Stimulated activated CD4-positive, alpha-beta T cell treated with anti-CD3 and anti-CD28 coated beads, TNF-alpha, amount 100 ng/mL, for 4 hours (primary cell): ENCODE results near the gene KHDRBS1.
"Not testable (repeated sequence)": the region's sequence is repeated elsewhere in the genome, so short reads cannot be mapped to it uniquely, and the experiment has no call there.

Experiments
- DNase-seq, 3 experiments: peaks; one replicate each; pipeline ENCODE4 v3.0.0-alpha.2; 2020; ENCODE audit warnings: low read depth in 3 of 3

The KHDRBS1 gene, protein sequence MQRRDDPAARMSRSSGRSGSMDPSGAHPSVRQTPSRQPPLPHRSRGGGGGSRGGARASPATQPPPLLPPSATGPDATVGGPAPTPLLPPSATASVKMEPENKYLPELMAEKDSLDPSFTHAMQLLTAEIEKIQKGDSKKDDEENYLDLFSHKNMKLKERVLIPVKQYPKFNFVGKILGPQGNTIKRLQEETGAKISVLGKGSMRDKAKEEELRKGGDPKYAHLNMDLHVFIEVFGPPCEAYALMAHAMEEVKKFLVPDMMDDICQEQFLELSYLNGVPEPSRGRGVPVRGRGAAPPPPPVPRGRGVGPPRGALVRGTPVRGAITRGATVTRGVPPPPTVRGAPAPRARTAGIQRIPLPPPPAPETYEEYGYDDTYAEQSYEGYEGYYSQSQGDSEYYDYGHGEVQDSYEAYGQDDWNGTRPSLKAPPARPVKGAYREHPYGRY

DNA sequence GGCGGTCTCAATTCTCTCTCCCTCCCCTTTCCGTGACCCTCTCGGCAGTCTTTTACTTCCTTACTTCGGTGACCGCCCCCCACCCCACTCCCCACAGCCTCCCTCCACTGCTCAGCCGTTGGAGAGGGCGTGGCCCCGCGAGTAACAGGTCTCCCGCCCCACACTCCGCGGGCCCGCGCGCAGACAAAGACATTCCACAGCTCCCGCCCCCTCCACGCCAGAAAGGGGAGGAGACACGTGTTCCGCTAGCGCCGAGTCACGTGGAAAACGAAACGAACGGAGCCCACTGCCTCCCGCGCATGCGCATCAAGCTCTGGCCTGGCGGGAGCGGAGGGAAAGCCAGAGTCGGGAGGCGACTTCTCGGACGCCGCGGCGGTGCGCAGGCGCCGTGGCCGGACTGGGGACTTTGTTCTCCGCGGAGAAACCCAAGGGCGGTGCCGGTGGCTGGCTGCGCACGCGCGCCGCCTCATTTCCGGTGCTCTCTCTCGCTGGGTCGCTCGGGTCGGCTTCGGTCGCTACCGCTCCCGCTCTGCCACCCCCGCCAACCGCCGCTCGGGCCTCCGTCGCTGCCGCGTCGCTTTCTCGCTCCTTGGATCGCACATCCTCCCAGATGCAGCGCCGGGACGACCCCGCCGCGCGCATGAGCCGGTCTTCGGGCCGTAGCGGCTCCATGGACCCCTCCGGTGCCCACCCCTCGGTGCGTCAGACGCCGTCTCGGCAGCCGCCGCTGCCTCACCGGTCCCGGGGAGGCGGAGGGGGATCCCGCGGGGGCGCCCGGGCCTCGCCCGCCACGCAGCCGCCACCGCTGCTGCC, at the start of gene KHDRBS1:
Gene KHDRBS1 (plus strand): TSS at position 483 of the 813 bp plus-strand sequence. CDS start 128 bp downstream, at position 611.
- peak; percentile 95 to 97 (median 97) for DNase-seq

DNA sequence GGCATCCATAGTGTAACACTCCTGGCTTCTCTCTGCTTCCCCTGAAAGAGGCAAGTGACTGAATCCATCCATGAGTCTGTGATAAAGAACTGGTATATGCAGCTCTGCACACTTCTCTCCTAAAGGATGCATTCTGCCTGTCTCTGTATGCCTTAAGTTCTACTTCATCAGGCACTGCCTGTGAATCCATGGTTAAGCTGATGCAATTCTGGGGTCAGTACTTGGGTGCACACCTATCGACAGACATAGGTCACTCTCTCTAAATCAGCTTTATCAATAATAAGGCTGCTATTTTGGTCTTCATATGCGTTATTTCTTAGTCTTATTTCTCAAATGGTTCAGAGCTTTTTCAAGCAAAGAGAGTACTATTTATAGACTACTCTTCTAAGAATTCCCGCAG, 42.8 kb upstream of the KHDRBS1 start:
- DNase-seq = no peak

DNA sequence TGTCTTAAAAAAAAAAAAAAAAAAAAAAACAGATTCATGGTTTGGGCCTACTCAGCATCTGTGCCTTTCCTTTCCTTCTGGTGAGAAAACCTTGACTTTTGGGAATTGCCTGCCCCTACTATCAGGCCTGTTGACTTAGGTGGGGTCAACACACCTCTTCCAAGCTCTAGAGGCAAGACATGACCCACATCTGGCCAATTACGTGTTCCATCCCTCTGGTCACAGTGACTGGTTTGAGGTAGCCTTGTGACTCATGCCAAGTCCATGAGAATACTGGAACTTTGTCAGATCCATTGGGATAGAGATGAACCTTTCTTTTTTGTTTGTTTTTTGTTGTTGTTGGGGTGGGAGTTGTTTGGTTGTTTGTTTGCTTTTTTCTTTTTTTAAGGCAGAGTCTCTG, 37.3 kb upstream of the KHDRBS1 start:
- no peak for DNase-seq

DNA sequence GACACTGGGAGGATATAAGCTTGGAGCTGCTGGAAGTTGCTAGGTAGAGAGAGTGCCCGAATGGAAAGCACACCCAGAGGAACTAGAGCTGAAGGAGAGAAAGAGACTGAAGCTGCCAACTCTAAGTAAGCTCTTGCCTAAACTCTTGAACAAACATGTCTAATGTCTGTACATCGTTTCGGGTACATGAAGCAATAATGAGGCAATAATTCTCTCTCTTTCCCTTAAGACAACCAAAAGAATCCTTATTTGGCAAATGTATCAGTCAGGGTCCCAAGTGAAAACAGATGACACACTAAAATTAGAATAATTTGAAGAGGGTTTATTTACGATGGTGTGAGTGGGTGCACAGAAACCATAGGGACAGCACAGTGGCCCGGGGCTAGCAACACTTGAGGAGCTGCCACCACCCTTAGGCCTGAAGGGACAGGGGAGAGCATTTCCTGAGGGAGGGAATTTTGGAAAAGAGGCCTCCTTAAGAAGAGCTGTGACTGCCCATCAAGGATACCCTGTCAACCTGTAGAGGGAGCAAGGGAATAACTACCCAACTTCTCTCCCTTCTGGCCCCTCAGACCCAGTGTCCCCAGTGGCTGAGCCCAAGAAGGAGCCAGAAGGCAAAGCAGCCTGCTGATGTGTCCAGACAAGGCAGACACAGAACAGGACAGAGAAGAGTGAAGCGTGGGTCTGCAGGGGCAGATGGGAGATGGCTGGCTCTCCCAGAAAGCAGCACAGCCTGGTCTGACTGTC, 36.1 kb upstream of the KHDRBS1 start:
- no peak for DNase-seq

DNA sequence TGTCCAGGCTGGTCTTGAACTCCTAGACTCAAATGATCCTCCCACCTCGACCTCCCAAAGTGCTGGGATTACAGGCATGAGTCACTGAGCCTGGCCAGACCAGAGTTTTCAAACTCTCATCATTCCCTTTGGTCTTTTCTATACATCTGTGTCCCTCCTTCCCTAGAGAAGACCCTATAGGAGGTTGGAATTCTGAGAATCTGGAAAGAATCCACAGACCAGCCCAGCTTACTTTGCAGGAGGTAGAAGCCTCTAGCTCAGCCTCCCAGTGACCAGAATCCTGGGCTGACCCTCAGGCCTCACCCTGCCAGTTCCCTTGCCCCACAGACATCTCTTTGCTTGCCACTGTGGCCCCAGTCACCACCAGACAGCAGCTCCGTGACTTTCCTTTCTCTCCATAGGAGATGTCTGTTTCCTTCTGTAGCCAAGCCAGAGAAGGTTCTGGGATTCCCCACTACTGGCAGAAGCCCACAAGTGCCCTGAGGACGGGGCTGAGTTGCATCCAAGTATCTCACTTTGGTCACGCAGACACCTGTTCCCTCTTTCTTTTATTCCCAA, 34.7 kb upstream of the KHDRBS1 start:
- no peak for DNase-seq

DNA sequence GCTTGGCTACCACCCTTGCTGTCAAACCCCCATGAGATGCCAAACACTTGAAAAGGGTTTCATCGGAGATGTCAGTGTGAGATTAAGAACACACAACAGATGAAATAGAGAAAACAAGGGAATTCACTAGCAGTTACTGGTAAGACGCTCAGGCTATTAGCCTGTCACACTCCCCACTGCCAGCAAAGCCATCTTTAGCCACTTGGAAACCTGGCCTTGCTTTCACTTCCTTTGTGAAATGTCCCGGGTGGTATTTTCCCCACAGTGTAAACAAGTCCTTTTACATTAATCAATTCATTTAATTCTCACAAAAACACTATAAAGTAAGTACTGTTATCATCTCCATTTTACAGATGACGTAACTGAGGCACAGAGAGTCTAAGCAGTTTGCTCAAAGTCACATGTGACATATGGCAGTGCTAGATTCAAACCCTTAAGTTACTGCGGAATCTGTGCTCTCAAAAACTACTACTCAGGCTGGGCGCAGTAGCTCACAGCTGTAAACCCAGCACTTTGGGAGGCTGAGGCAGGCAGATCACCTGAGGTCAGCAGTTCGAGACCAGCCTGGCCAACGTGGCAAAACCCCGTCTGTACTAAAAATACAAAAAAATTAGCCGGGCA, 32.7 kb upstream of the KHDRBS1 start:
- DNase-seq = no peak

DNA sequence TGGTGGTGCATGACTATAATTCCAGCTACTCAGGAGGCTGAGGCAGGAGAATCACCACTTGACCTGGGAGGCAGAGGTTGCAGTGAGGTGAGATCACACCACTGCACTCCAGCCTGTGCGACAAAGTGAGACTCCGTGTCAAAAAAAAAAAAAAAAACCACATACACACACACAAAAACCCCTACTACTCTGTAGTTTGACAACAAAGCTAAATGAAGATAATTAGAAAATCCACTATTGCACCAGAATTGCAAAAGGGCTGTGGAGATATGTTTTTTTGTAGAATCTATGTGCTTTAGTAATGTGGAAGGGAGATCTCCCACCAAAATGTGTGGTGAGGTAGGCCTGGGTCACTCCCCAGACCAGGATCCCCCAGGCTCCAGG, 32.2 kb upstream of the KHDRBS1 start:
- no peak for DNase-seq

DNA sequence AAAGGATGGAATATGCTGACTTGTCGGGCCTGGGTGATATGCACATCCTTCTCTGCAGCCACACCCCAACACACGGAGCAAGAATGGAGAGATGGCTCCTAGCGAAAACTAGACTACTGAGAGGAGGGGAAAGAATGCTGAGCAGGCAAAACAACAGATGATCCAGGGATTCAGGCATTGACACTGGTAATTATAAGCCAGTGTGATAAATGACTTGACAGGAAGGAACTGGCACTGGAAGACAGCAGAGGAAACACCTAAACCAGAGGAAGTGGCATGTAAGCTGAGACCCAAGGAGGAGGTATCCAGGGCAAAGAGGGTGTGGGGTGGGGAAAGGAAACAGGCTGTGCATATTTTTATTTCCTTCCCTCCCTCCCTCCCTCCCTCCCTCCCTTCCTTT, 31.7 kb upstream of the KHDRBS1 start:
- DNase-seq = no peak

DNA sequence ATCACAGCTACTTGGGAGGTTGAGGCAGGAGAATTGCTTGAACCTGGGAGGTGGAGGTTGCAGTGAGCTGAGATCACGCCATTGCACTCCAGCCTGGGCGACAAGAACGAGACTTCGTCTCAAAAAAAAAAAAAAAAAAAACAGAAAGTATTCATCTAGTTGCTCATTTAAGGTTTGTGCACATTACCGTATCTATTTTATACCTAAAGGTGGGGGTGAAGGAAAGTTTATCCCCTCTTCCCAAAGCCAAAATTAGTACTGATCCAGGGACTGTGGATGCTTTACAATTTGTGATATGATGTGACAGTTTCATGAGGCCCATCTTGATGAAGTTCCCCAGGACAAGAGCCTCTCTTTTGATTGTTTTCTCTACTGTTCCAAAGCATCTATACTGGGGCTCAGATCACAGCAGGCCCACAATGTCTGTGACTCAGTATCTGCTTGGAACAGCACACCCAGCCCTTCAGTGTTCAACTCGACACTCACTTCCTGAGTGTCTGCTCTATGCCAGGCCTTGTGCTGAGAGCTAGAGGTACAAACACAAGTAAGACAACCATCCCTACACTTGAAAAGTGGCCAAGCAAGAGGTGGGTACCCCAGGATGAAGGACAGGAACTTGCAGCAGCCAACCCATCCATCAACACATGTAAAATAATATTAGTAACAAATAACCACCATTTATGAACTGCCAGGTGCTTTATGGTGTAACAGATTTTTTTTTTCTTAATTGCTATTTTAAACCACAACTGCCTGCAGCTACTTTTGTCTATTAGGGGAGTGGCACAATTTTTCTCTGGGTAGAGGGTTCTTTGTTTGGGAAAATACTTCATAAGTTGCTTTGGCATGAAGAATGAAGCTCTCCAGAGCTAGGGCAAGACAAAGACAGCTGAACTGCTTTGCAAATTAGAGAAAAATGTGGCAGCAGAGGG, 29.0 kb upstream of the KHDRBS1 start:
- DNase-seq = peak in 2 of 3 experiments; percentile 18 to 30

DNA sequence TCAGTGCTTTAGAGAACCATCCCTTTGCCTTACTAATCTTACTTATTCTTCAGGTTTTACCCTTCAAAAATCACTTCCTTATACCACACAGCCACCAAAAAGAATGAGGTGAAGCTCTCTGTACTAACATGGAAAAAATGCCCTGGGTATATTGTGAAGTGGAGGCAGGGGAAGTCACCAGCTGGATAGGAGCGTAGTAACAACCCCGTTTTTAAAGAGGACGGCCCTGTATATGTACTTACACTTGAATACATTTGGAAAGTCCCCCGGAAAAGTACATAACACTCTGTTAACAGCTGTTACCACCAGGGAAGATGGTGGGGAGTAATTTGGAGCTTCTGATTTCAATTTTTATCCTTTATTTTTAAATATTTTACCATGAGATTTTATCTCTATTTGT, 28.2 kb upstream of the KHDRBS1 start:
- no peak for DNase-seq

DNA sequence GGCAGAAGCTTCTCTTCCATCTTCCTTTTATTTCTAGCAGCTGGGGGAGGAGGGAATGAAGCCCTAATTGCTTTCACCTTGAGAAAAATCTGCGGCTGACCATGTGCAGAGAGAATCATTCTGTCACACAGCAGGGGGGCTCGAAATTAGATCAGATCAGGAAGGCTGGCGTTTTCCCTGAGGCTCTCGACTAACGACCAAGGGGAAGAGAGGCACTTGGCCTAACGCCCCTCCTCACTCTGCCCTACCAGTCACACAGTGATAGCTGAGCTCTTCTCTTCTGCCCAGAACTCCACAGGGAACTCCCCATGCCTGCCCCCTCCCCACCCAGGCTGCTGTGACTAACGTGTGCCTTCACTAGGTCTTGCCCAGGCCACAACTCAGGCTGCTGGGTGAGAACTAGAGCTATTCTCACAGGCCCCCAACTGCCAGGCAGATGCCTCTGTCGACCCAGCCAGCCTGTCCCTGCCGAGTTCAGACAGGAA, 26.5 kb upstream of the KHDRBS1 start:
- DNase-seq = no peak

DNA sequence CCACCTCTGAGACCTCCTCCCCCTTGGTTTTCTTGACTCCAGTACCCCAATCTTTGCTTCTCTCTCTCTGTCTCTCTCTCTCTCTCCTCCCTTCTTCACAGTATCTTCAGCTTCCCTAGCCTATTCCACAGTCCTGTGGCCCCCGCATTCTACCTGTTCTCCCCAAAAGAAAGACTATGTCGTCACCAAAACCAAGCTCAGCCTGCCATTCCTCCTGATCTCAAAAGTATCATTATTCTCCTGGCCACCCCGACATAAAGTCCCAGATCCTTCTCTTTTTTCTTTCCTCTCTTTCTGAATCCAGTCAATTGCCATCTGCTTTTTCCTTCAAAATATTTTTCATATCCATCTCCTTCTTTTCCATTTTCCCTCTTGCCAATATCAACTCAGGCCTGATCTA, 23.7 kb upstream of the KHDRBS1 start:
- DNase-seq = no peak

DNA sequence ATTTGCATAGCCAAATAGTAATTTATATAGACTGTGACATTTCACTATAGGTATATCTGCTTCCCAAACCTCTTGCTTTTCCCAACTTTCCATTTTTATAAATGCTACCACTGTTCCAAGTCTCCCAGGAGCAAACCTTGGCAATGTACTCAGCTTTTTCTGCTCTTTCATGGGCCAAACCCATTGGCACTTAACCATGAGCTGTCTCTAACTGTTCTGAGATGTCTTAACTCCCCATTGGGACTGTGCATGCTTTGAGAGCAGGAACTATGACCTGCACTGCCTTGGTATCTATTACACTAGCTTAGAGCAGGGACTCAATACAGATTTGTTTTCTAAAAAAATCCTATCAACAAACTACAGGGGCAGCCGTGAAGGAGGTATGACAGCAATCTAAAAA, 22.5 kb upstream of the KHDRBS1 start:
- DNase-seq = no peak

DNA sequence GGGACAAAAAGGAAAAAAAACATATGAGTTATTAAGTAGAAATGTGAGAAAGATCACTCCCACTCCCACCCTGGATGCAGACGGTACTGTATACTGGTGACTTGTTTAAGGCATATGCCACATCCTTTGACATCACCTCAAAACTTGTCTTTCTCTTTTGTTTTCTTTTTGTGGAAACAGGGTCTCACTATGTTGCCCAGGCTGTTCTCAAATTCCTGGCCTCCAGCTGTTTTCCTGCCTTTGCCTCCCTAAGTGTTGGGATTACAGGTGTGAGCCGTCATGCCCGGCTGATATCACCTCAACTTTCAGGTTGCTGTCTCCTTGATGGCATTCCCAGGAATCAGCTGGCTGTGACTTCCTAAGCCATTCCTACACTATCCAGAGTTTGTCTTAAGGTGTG, 18.4 kb upstream of the KHDRBS1 start:
- no peak for DNase-seq

DNA sequence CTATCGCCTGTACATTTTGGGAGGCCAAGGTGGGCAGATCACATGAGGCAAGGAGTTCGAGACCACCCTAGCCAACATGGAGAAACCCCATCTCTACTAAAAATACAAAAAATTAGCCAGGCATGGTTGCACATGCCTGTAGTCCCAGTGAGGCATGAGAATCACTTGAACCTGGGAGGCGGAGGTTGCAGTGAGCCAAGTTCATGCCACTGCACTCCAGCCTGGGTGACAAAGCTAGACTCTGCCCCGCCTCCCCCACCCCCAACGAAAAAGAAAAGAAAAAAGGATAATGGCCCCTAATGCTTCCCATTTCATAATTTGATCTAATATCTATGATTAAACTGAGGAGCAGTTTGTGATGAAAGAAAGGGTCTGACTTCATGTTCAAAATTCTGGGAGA, 17.5 kb upstream of the KHDRBS1 start:
- DNase-seq = not testable (repeated sequence)

DNA sequence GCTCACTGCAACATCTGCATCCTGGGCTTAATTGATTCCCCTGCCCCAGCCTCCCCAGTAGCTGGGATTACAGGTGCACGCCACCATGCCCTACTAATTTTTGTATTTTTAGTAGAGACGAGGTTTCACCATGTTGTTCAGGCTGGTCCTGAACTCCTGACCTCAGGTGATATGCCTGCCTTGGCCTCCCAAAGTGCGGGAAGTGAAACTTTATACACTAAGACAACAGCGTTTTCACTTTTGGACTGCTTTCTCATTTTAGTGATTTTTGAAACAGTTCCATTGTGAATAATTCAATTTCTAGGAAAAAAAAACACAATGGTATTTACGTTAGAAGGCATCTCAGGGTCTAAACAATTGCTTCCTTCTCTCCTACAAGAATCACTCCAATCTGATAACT, 11.8 kb upstream of the KHDRBS1 start:
- no peak for DNase-seq

DNA sequence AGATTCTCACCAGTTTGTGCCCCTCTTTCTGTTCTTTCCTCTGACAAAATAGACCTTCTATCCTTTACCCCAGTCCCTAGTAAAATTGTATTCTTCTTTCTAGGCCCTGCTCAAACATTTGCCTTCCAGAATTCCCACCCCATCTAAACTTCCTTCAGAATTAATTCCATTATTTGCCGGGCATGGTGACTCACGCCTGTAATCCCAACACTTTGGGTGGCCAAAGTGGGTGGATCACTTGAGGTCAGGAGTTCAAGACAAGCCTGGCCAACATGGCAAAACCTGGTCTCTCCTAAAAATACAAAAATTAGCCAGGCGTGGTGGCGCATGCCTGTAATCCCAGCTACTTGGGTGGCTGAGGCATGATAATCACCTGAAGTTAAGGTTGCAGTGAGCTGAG, 11.4 kb upstream of the KHDRBS1 start:
- DNase-seq = not testable (repeated sequence)

DNA sequence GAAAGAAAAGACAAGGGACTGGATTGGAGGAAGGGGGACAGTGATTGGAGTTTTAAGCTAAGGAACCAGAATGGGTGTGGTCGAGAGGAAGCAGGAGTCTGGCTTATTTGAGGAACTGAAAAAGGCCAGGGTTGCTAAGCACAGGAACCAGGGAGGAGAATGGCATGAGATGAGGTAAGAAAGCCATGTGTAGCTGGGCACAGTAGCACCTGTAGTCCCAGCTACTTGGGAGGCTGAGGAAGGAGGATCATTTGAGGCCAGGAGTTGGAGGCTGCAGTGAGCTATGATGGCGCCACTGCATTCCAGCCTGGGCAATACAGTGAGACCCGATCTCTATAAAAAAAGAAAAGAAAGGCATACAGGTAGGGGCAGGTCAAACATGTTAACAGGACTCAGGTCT, 8.1 kb upstream of the KHDRBS1 start:
- no peak for DNase-seq

DNA sequence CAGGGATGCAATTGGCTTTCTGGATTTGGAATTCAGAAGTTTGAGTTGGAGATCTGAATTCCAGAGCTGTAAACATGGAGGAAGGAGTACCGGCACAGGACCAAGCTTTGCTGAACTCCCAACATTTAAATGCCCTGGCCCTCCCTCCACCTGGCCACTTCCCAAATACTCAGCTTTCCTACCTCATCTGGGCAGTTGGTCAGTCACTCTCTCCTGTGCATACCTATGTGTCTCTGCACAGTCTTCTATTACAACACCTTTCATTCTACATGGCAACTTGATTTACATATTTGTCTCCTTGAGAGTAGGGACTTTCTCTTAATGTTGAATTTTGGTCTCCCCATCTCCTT, 6.1 kb upstream of the KHDRBS1 start:
- no peak for DNase-seq

DNA sequence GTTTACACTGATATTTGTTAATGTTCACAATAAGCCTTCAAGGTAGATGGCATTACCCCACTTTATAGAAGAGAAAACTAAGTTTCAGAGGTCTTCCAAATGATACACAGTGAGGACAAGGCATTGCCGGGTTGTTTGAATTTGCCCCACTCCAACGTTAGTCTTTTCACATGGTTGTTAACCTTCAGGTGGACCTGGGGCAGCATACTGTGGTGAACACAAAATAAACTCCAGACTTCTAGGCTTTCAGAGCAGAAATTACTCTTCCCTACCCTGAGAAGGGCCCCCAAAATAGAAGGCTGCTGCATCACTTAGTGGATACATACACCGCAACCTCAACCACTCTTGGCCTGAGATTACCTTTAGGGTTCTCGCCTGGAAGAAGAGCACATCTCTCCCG, 3.4 kb upstream of the KHDRBS1 start:
- DNase-seq = no peak
